Measurements from ENCODE around the gene SLC4A5.

DNA sequence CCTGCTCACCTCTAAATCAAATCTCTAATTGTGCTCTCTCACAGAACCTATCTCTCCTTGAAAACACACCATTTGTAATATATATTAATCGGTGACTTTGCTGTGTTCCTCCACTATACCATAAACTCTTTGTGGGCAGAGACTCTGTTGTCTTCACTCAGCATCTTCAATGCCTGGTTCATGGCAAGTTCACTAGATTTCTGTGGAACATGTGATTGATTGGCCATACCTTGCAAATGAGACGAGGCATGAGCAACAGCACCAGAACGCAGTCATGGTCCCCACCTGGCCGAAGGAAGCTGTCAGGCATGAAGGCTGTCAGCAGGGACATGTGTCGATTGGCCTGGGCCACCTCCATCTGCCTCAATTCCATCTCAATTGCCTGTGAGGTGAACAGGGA lies 25.3 kb upstream of the SLC4A5 start:
- TF ChIP-seq POLR2A (IDR thresholded peaks at IDR 0.05) = no peak
- TF ChIP-seq, protein P1, sequence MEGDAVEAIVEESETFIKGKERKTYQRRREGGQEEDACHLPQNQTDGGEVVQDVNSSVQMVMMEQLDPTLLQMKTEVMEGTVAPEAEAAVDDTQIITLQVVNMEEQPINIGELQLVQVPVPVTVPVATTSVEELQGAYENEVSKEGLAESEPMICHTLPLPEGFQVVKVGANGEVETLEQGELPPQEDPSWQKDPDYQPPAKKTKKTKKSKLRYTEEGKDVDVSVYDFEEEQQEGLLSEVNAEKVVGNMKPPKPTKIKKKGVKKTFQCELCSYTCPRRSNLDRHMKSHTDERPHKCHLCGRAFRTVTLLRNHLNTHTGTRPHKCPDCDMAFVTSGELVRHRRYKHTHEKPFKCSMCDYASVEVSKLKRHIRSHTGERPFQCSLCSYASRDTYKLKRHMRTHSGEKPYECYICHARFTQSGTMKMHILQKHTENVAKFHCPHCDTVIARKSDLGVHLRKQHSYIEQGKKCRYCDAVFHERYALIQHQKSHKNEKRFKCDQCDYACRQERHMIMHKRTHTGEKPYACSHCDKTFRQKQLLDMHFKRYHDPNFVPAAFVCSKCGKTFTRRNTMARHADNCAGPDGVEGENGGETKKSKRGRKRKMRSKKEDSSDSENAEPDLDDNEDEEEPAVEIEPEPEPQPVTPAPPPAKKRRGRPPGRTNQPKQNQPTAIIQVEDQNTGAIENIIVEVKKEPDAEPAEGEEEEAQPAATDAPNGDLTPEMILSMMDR (IDR thresholded peaks at IDR 0.05) = no peak

Measured in heart left ventricle (tissue), 13 donors.